Activated naive CD4-positive, alpha-beta T cell treated with anti-CD3 and anti-CD28 coated beads, Interleukin-2, amount 50 U/mL, for 24 hours (primary cell): Measurements from ENCODE around the gene ABHD2.
"Not testable (repeated sequence)": the region's sequence is repeated elsewhere in the genome, so short reads cannot be mapped to it uniquely, and the experiment has no call there.

Experiments used
- H3K27ac Mint-ChIP-seq: one replicate; pipeline ENCODE4 v1.8.0; 2021; ENCODE audit warnings: mild to moderate bottlenecking, mixed read lengths
- H3K27me3 Mint-ChIP-seq: one replicate; pipeline ENCODE4 v1.8.0; 2021; ENCODE audit warnings: mixed read lengths
- H3K36me3 Mint-ChIP-seq: one replicate; pipeline ENCODE4 v1.8.0; 2021; ENCODE audit warnings: mixed read lengths
- H3K4me1 Mint-ChIP-seq: one replicate; pipeline ENCODE4 v1.8.0; 2021; ENCODE audit warnings: mixed read lengths
- H3K4me3 Mint-ChIP-seq: one replicate; pipeline ENCODE4 v1.8.0; 2021; ENCODE audit warnings: mild to moderate bottlenecking, mixed read lengths
- H3K9me3 Mint-ChIP-seq: one replicate; pipeline ENCODE4 v1.8.0; 2021; ENCODE audit warnings: mixed read lengths

Gene ABHD2

GRCh38 chr15:89119489-89120478 is 31.5 kb downstream of the ABHD2 start:
- H3K4me1 Mint-ChIP-seq: no peaks in the 10 kb centered on the region
- H3K27me3 Mint-ChIP-seq: no peaks in the 10 kb centered on the region
- no peaks in the 10 kb centered on the region for H3K9me3 Mint-ChIP-seq
- H3K27ac Mint-ChIP-seq: peak overlapping the region; percentile 3
- H3K36me3 Mint-ChIP-seq: peaks cover 12% of the 10 kb centered on the region
- no peak overlapping the region for H3K4me3 Mint-ChIP-seq

- not testable (repeated sequence) for H3K27ac Mint-ChIP-seq, H3K4me3 Mint-ChIP-seq, H3K27me3 Mint-ChIP-seq, H3K9me3 Mint-ChIP-seq, H3K4me1 Mint-ChIP-seq
- peaks cover 11% of the 10 kb centered on the region for H3K36me3 Mint-ChIP-seq
Observed at GRCh38 chr15:89120479-89121000, 32.3 kb downstream of the ABHD2 start.

GRCh38 chr15:89121414-89121813 is 33.2 kb downstream of the ABHD2 start:
- H3K36me3 Mint-ChIP-seq: peaks cover 11% of the 10 kb centered on the region

GRCh38 chr15:89122505-89123180 is 34.4 kb downstream of the ABHD2 start:
- Mint-ChIP-seq H3K4me3 (no peak overlapping the region), H3K4me1 (no peaks in the 10 kb centered on the region), H3K27ac (no peak overlapping the region), H3K9me3 (no peaks in the 10 kb centered on the region), H3K36me3 (peaks cover 9% of the 10 kb centered on the region), H3K27me3 (no peaks in the 10 kb centered on the region)

More at GRCh38 chr15:89121414-89121813, 33.2 kb downstream of the ABHD2 start:
- Mint-ChIP-seq H3K27ac (no peak overlapping the region), H3K27me3 (no peaks in the 10 kb centered on the region), H3K4me1 (no peaks in the 10 kb centered on the region), H3K4me3 (no peak overlapping the region), H3K9me3 (no peaks in the 10 kb centered on the region)

GRCh38 chr15:89123181-89123525 is 34.9 kb downstream of the ABHD2 start:
- peaks cover 8% of the 10 kb centered on the region for H3K36me3 Mint-ChIP-seq
- H3K4me1 Mint-ChIP-seq: no peaks in the 10 kb centered on the region
- H3K27ac Mint-ChIP-seq: no peak overlapping the region

GRCh38 chr15:89125088-89125826 is 37.0 kb downstream of the ABHD2 start:
- H3K27me3 Mint-ChIP-seq: no peaks in the 10 kb centered on the region
- no peak overlapping the region for H3K27ac Mint-ChIP-seq
- H3K4me3 Mint-ChIP-seq: no peak overlapping the region
- peaks cover 2% of the 10 kb centered on the region for H3K4me1 Mint-ChIP-seq
- peaks cover 7% of the 10 kb centered on the region for H3K36me3 Mint-ChIP-seq
- H3K9me3 Mint-ChIP-seq: no peaks in the 10 kb centered on the region

More at GRCh38 chr15:89123181-89123525, 34.9 kb downstream of the ABHD2 start:
- no peaks in the 10 kb centered on the region for H3K27me3 Mint-ChIP-seq
- H3K4me3 Mint-ChIP-seq: no peak overlapping the region
- H3K9me3 Mint-ChIP-seq: no peaks in the 10 kb centered on the region

- Mint-ChIP-seq H3K27me3 (no peaks in the 10 kb centered on the region), H3K27ac (no peak overlapping the region), H3K4me3 (no peak overlapping the region), H3K9me3 (no peaks in the 10 kb centered on the region), H3K36me3 (peaks cover 9% of the 10 kb centered on the region), H3K4me1 (peaks cover 4% of the 10 kb centered on the region)
Observed at GRCh38 chr15:89126009-89126408, 37.8 kb downstream of the ABHD2 start.

- H3K9me3 Mint-ChIP-seq: no peaks in the 10 kb centered on the region
- no peak overlapping the region for H3K4me3 Mint-ChIP-seq
- no peak overlapping the region for H3K27ac Mint-ChIP-seq
- H3K36me3 Mint-ChIP-seq: peaks cover 10% of the 10 kb centered on the region
- H3K4me1 Mint-ChIP-seq: peaks cover 14% of the 10 kb centered on the region
- no peaks in the 10 kb centered on the region for H3K27me3 Mint-ChIP-seq
Observed at GRCh38 chr15:89127054-89127702, 38.9 kb downstream of the ABHD2 start.

- no peaks in the 10 kb centered on the region for H3K27me3 Mint-ChIP-seq
- peaks cover 23% of the 10 kb centered on the region for H3K4me1 Mint-ChIP-seq
- H3K36me3 Mint-ChIP-seq: peaks cover 13% of the 10 kb centered on the region
- no peak overlapping the region for H3K4me3 Mint-ChIP-seq
- no peaks in the 10 kb centered on the region for H3K9me3 Mint-ChIP-seq
- no peak overlapping the region for H3K27ac Mint-ChIP-seq
Observed at GRCh38 chr15:89128320-89129122, 40.3 kb downstream of the ABHD2 start.

GRCh38 chr15:89129123-89129815 is 41.0 kb downstream of the ABHD2 start:
- peaks cover 25% of the 10 kb centered on the region for H3K4me1 Mint-ChIP-seq
- H3K36me3 Mint-ChIP-seq: peaks cover 10% of the 10 kb centered on the region
- no peak overlapping the region for H3K27ac Mint-ChIP-seq
- no peaks in the 10 kb centered on the region for H3K9me3 Mint-ChIP-seq
- no peak overlapping the region for H3K4me3 Mint-ChIP-seq
- H3K27me3 Mint-ChIP-seq: no peaks in the 10 kb centered on the region

- H3K36me3 Mint-ChIP-seq: peaks cover 10% of the 10 kb centered on the region
- no peak overlapping the region for H3K4me3 Mint-ChIP-seq
- H3K4me1 Mint-ChIP-seq: peaks cover 25% of the 10 kb centered on the region
- H3K27ac Mint-ChIP-seq: no peak overlapping the region
- no peaks in the 10 kb centered on the region for H3K9me3 Mint-ChIP-seq
- H3K27me3 Mint-ChIP-seq: no peaks in the 10 kb centered on the region
Observed at GRCh38 chr15:89129816-89130134, 41.5 kb downstream of the ABHD2 start.

- no peaks in the 10 kb centered on the region for H3K27me3 Mint-ChIP-seq
- H3K9me3 Mint-ChIP-seq: no peaks in the 10 kb centered on the region
- peaks cover 10% of the 10 kb centered on the region for H3K36me3 Mint-ChIP-seq
- peak overlapping the region; percentile 57 for H3K27ac Mint-ChIP-seq
- H3K4me3 Mint-ChIP-seq: no peak overlapping the region
- H3K4me1 Mint-ChIP-seq: peaks cover 25% of the 10 kb centered on the region
Observed at GRCh38 chr15:89130201-89130600, 41.9 kb downstream of the ABHD2 start.

GRCh38 chr15:89131731-89132130 is 43.5 kb downstream of the ABHD2 start:
- Mint-ChIP-seq H3K36me3 (peaks cover 18% of the 10 kb centered on the region), H3K27me3 (no peaks in the 10 kb centered on the region), H3K4me3 (no peak overlapping the region), H3K9me3 (no peaks in the 10 kb centered on the region), H3K4me1 (peaks cover 39% of the 10 kb centered on the region), H3K27ac (no peak overlapping the region)
